ENCODE measurements around the gene TMEM11. TPM values are rescaled to one million over a fixed set of nuclear protein-coding genes. Genes with fewer than 3 reads are reported as not detected.

The TMEM11 gene
- total RNA-seq, 1 donor from 2014 or later, result 31.6 TPM

- peaks cover under 1% of the 10 kb centered on the region for H3K4me1 ChIP-seq (ENCODE audit: insufficient read depth, low read length)
- H3K27ac ChIP-seq (ENCODE audit: low read depth, low read length), result no peak overlapping the region
These were observed 34.5 kb upstream of the TMEM11 start for GRCh38 chr17:21248500-21248899.

DNA sequence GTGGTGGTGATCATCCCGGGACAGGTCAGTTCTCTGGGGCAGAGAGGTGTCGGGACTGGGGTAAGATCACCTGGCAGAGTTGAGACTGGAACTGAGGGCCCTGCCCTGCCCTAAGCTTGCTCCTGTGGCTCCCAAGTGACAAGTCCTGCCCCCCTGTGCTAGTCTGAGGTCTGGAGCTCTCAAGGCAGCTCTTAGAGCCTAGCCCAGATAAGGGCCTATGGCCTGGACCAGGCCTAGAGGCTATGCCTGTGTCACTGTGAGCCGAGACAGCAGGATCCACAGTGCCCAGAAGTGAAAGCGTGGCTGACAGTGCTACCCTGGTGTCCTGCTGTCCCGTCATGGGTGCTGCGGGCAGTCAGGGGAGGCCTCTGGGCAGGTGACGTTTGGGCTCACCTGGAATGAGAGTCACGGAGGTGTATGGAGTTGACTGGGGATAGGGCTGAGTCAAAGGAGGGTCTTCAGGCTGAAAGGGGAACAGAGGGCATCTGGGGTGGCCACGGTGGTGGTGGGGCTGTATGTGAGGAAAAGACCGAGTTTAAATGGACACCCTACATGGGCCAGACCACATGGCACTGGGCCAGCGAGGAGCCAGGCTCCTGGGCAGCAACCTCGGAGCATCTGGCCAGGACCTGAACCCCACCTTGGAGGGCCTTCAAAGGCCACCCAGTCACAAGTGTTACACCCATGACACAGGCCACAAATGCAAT is 33.7 kb upstream of the TMEM11 start:
- Mint-ChIP-seq H3K36me3 (ENCODE audit: low read depth, unreplicated experiment) (peaks cover 4% of the 10 kb centered on the region), H3K4me3 (ENCODE audit: unreplicated experiment) (no peak overlapping the region), H3K27me3 (ENCODE audit: low read depth, unreplicated experiment) (peaks cover 2% of the 10 kb centered on the region), H3K4me1 (ENCODE audit: low read depth, unreplicated experiment) (peaks cover 3% of the 10 kb centered on the region), H3K9me3 (ENCODE audit: unreplicated experiment) (no peaks in the 10 kb centered on the region), H3K27ac (ENCODE audit: unreplicated experiment) (no peak overlapping the region)
- DNase-seq (ENCODE audit: low read depth) (no peak), FAIRE-seq (no peak)
- Histone ChIP-seq H3K9ac (ENCODE audit: low read length) (no peak overlapping the region), H3K27ac (ENCODE audit: low read depth, low read length) (no peak overlapping the region), H3K36me3 (ENCODE audit: insufficient read depth, low read length) (no peaks in the 10 kb centered on the region), H3K4me1 (ENCODE audit: insufficient read depth, low read length) (no peaks in the 10 kb centered on the region), H3K27me3 (ENCODE audit: insufficient read depth, low read length) (no peaks in the 10 kb centered on the region), H3K79me2 (ENCODE audit: insufficient read depth, low read length) (peaks cover 3% of the 10 kb centered on the region), H2AFZ (ENCODE audit: low read depth, low read length) (no peak overlapping the region), H4K20me1 (ENCODE audit: insufficient read depth, low read length) (peaks cover 45% of the 10 kb centered on the region), H3K9me3 (ENCODE audit: insufficient read depth, low read depth, low read length) (no peaks in the 10 kb centered on the region), H3K4me2 (ENCODE audit: low read length) (no peak overlapping the region), H3K4me3 (ENCODE audit: insufficient read depth, low read depth, low read length) (no peak overlapping the region)
- TF ChIP-seq, protein P1, sequence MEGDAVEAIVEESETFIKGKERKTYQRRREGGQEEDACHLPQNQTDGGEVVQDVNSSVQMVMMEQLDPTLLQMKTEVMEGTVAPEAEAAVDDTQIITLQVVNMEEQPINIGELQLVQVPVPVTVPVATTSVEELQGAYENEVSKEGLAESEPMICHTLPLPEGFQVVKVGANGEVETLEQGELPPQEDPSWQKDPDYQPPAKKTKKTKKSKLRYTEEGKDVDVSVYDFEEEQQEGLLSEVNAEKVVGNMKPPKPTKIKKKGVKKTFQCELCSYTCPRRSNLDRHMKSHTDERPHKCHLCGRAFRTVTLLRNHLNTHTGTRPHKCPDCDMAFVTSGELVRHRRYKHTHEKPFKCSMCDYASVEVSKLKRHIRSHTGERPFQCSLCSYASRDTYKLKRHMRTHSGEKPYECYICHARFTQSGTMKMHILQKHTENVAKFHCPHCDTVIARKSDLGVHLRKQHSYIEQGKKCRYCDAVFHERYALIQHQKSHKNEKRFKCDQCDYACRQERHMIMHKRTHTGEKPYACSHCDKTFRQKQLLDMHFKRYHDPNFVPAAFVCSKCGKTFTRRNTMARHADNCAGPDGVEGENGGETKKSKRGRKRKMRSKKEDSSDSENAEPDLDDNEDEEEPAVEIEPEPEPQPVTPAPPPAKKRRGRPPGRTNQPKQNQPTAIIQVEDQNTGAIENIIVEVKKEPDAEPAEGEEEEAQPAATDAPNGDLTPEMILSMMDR (IDR thresholded peaks at IDR 0.05; ENCODE audit: insufficient read depth, low read depth, low read length), result no peak
- no peak for TF ChIP-seq EZH2 (IDR thresholded peaks at IDR 0.05; ENCODE audit: insufficient read depth, low read length)

More at GRCh38 chr17:21248500-21248899, 34.5 kb upstream of the TMEM11 start:
- H3K9ac ChIP-seq (ENCODE audit: low read length), result no peak overlapping the region
- no peaks in the 10 kb centered on the region for H3K9me3 ChIP-seq (ENCODE audit: insufficient read depth, low read depth, low read length)
- Mint-ChIP-seq H3K36me3 (ENCODE audit: low read depth, unreplicated experiment) (peaks cover 4% of the 10 kb centered on the region), H3K27me3 (ENCODE audit: low read depth, unreplicated experiment) (peaks cover 2% of the 10 kb centered on the region), H3K9me3 (ENCODE audit: unreplicated experiment) (no peaks in the 10 kb centered on the region), H3K4me3 (ENCODE audit: unreplicated experiment) (no peak overlapping the region), H3K4me1 (ENCODE audit: low read depth, unreplicated experiment) (peaks cover 3% of the 10 kb centered on the region), H3K27ac (ENCODE audit: unreplicated experiment) (no peak overlapping the region)
- H2AFZ ChIP-seq (ENCODE audit: low read depth, low read length), result no peak overlapping the region
- no peaks in the 10 kb centered on the region for H3K27me3 ChIP-seq (ENCODE audit: insufficient read depth, low read length)
- no peaks in the 10 kb centered on the region for H3K36me3 ChIP-seq (ENCODE audit: insufficient read depth, low read length)
- H4K20me1 ChIP-seq (ENCODE audit: insufficient read depth, low read length), result peaks cover 45% of the 10 kb centered on the region
- H3K79me2 ChIP-seq (ENCODE audit: insufficient read depth, low read length), result peaks cover 3% of the 10 kb centered on the region
- no peak overlapping the region for H3K4me2 ChIP-seq (ENCODE audit: low read length)
- no peak overlapping the region for H3K4me3 ChIP-seq (ENCODE audit: insufficient read depth, low read depth, low read length)
- FAIRE-seq (no peak), DNase-seq (ENCODE audit: low read depth) (no peak)
- TF ChIP-seq, protein P1 (IDR thresholded peaks at IDR 0.05; ENCODE audit: insufficient read depth, low read depth, low read length), result no peak
- TF ChIP-seq EZH2 (IDR thresholded peaks at IDR 0.05; ENCODE audit: insufficient read depth, low read length), result no peak

GRCh38 chr17:21246698-21247097 is 32.7 kb upstream of the TMEM11 start:
- Histone ChIP-seq H3K79me2 (ENCODE audit: insufficient read depth, low read length) (no peaks in the 10 kb centered on the region), H3K4me2 (ENCODE audit: low read length) (no peak overlapping the region), H2AFZ (ENCODE audit: low read depth, low read length) (no peak overlapping the region), H3K4me3 (ENCODE audit: insufficient read depth, low read depth, low read length) (no peak overlapping the region), H3K9ac (ENCODE audit: low read length) (no peak overlapping the region), H3K27me3 (ENCODE audit: insufficient read depth, low read length) (no peaks in the 10 kb centered on the region), H3K36me3 (ENCODE audit: insufficient read depth, low read length) (no peaks in the 10 kb centered on the region), H3K9me3 (ENCODE audit: insufficient read depth, low read depth, low read length) (no peaks in the 10 kb centered on the region), H3K4me1 (ENCODE audit: insufficient read depth, low read length) (no peaks in the 10 kb centered on the region), H3K27ac (ENCODE audit: low read depth, low read length) (no peak overlapping the region), H4K20me1 (ENCODE audit: insufficient read depth, low read length) (peaks cover 39% of the 10 kb centered on the region)
- peaks cover 4% of the 10 kb centered on the region for H3K36me3 Mint-ChIP-seq (ENCODE audit: low read depth, unreplicated experiment)
- DNase-seq (ENCODE audit: low read depth) (no peak), FAIRE-seq (no peak)
- peaks cover 1% of the 10 kb centered on the region for H3K4me1 Mint-ChIP-seq (ENCODE audit: low read depth, unreplicated experiment)
- peaks cover 2% of the 10 kb centered on the region for H3K27me3 Mint-ChIP-seq (ENCODE audit: low read depth, unreplicated experiment)
- no peak overlapping the region for H3K27ac Mint-ChIP-seq (ENCODE audit: unreplicated experiment)
- TF ChIP-seq, protein P1 (IDR thresholded peaks at IDR 0.05; ENCODE audit: insufficient read depth, low read depth, low read length), result no peak
- no peak for TF ChIP-seq EZH2 (IDR thresholded peaks at IDR 0.05; ENCODE audit: insufficient read depth, low read length)
- no peaks in the 10 kb centered on the region for H3K9me3 Mint-ChIP-seq (ENCODE audit: unreplicated experiment)
- no peak overlapping the region for H3K4me3 Mint-ChIP-seq (ENCODE audit: unreplicated experiment)
